ENCODE measurements around the gene C4orf36. TPM values are rescaled to one million over a fixed set of nuclear protein-coding genes. Genes with fewer than 3 reads are reported as not detected.

Gene C4orf36
- total and polyA plus RNA-seq, 2 donors (not counting 3 experiments of a cell fraction or from before 2014, with no cell fraction given), result 0.66 TPM; not detected in 1

- no peaks in the 10 kb centered on the region for H3K4me1 ChIP-seq (ENCODE audit: control insufficient read depth, extremely low read depth, insufficient read depth, low read length)
- no peak for FAIRE-seq
- dilution Hi-C loops (cut with MboI; ENCODE audit: extremely low pct_ligation_motif_present, low sequenced_read_pairs), result no loop called here
- H3K9me3 ChIP-seq (replicated peaks; ENCODE audit: control insufficient read depth, insufficient read depth, low read length), result no peaks in the 10 kb centered on the region
- H3K9ac ChIP-seq (replicated peaks; ENCODE audit: extremely low read depth, insufficient read depth, low read length), result no peak overlapping the region
- no peak for DNase-seq (ENCODE audit: low read depth, low spot score)
- H3K27ac ChIP-seq (ENCODE audit: insufficient read depth, low read depth, low read length), result no peak overlapping the region
- H3K36me3 ChIP-seq (ENCODE audit: control insufficient read depth in 2 of 2, extremely low read depth in 1 of 2, insufficient read depth in 2 of 2, low read length in 2 of 2), result no peaks in the 10 kb centered on the region
- BruUV-seq (replicated peaks), result no TSS peak
- no peak overlapping the region for H2AFZ ChIP-seq (ENCODE audit: low read depth, low read length)
- H3K27me3 ChIP-seq (ENCODE audit: control insufficient read depth in 2 of 2, insufficient read depth in 2 of 2, low read length in 2 of 2), result no peaks in the 10 kb centered on the region
- intact Hi-C loops (cut with micrococcal nuclease), result no loop called here
- POLR2A ChIA-PET, result no interaction called here
- H3K9me1 ChIP-seq (replicated peaks; ENCODE audit: control insufficient read depth, extremely low read depth, insufficient read depth, low read length), result no peaks in the 10 kb centered on the region
- CTCF ChIA-PET, result interaction anchor here (0.6 to 1.1 kb wide), 3 partner anchors 9 to 192 kb away, joined by 3 to 4 read pairs (median 3); no protein-coding TSS in a partner anchor
- no peaks in the 10 kb centered on the region for H3K79me2 ChIP-seq (ENCODE audit: control insufficient read depth, insufficient read depth, low read length)
- TF ChIP-seq CTCF (IDR thresholded peaks at IDR 0.05; ENCODE audit: extremely low read depth in 1 of 2, insufficient read depth in 1 of 2, low read depth in 1 of 2, low read length in 2 of 2) (no peak), GATA2 (IDR thresholded peaks at IDR 0.05; ENCODE audit: insufficient read depth, insufficient read length, low read depth, low read length) (no peak), EZH2 (IDR thresholded peaks at IDR 0.05; ENCODE audit: borderline replicate concordance, low read depth, low read length, severe bottlenecking) (no peak), POLR2AphosphoS5 (IDR thresholded peaks at IDR 0.05; ENCODE audit: insufficient read depth, low read depth, low read length) (no peak), MYC (IDR thresholded peaks at IDR 0.05; ENCODE audit: low read depth, low read length) (no peak), FOS (IDR thresholded peaks at IDR 0.05; ENCODE audit: borderline replicate concordance, insufficient read depth, low read length) (no peak)
- no peak overlapping the region for H3K4me2 ChIP-seq (ENCODE audit: insufficient read depth, low read length)
- H4K20me1 ChIP-seq (replicated peaks; ENCODE audit: control insufficient read depth, extremely low read depth, insufficient read depth, low read length), result no peaks in the 10 kb centered on the region
- H3K4me3 ChIP-seq (replicated peaks in 1 of 3; ENCODE audit: insufficient read depth in 1 of 3, low read depth in 1 of 3, low read length in 3 of 3), result no peak overlapping the region
Observed at GRCh38 chr4:86833615-86834014, 58.6 kb downstream of the C4orf36 start.
